IPS-20b (cell line): ENCODE measurements around the gene RERE.

Experiments
- H3K27ac ChIP-seq: one replicate; pipeline ENCODE4 v1.5.1; 2013; ENCODE audit warnings: low read length
- H3K27me3 ChIP-seq: 2 replicates; pipeline ENCODE4 v1.6.1; 2013; ENCODE audit warnings: mild to moderate bottlenecking, low read length, inconsistent platforms; ENCODE audit not compliant: insufficient read depth
- H3K36me3 ChIP-seq: 2 replicates; pipeline ENCODE4 v1.6.1; 2013; ENCODE audit warnings: low read depth, mild to moderate bottlenecking, inconsistent platforms, low read length, moderate library complexity; ENCODE audit not compliant: insufficient read depth
- H3K4me1 ChIP-seq: 2 replicates; pipeline ENCODE4 v1.6.1; 2013; ENCODE audit warnings: mild to moderate bottlenecking, control low read depth, inconsistent platforms, low read length, moderate library complexity; ENCODE audit not compliant: insufficient read depth
- H3K4me3 ChIP-seq: 2 replicates; pipeline ENCODE4 v1.5.1; 2013; ENCODE audit warnings: mild to moderate bottlenecking, low read length, inconsistent platforms
- H3K9ac ChIP-seq: 2 replicates; pipeline ENCODE4 v1.6.1; 2013; ENCODE audit warnings: low read depth, mild to moderate bottlenecking, inconsistent platforms, low read length, moderate library complexity
- H3K9me3 ChIP-seq: 2 replicates; pipeline ENCODE4 v1.6.1; 2013; ENCODE audit warnings: mild to moderate bottlenecking, low read depth, low read length, inconsistent platforms; ENCODE audit not compliant: insufficient read depth

RERE gene

DNA sequence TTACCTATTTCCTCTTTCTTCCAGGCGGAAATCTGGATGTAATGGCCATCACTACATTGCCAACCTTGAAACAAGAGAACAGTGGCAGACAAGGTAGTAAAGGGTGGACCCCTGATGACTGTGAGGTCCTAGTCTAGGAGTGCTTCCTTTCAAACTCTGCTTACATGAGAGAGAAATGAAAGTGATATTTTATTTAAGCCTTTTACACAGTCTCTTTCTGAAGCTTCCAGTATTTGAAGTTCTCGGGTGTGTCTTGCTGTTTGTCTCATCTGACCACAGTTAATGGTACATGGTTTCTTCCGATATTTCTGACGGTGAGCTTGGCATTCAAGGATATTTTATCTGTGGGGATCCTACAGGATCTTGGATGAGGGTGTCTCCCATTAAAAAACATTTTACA, 284.3 kb downstream of the RERE start:
- Histone ChIP-seq H3K4me3 (no peak overlapping the region), H3K9me3 (no peaks in the 10 kb centered on the region), H3K9ac (no peak overlapping the region), H3K27ac (no peak overlapping the region), H3K27me3 (no peaks in the 10 kb centered on the region), H3K4me1 (no peaks in the 10 kb centered on the region), H3K36me3 (peaks cover 17% of the 10 kb centered on the region)

DNA sequence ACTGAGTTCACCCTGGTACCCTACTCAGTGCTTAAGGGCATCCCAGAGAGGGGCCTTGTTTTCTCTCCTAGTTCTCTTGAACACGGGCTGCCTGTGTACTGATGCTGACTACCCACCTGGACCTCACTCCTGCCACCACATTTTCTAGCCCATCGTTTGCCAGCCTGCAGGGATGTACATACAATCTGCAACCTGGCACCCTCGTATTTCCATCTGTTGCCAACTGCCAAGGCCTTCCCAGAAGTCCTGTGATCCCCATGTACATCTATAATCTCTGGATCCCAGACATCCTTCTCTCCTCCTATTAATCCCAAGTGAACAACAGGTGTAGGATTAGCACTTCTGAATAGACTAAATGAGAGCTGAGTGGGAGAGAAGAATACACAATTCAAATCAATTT, 287.5 kb downstream of the RERE start:
- H3K27me3 ChIP-seq: no peaks in the 10 kb centered on the region
- no peak overlapping the region for H3K9ac ChIP-seq
- H3K4me1 ChIP-seq: peaks cover 22% of the 10 kb centered on the region; the same call in 1 of the 2 replicates
- no peak overlapping the region for H3K27ac ChIP-seq
- no peaks in the 10 kb centered on the region for H3K9me3 ChIP-seq
- H3K36me3 ChIP-seq: peaks cover 6% of the 10 kb centered on the region; the same call in 1 of the 2 replicates
- no peak overlapping the region for H3K4me3 ChIP-seq

DNA sequence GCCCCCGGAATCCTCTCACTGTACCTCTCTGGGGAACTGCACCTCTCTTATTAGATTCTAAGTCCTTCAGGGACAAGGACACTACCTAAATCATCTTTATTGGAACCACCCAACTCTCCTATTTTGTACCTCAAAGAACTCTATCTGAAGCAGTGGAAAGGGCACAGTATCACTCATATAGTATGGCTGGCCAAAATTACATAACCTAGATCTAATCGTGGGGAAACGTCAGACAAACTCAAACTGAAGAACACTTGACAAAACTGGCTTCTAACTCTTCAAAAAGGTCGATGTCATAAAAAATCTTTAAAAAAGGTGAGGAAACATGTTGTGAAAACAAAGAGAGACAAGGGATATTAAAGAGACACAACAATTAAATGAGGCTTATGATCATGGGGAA, 289.5 kb downstream of the RERE start:
- Histone ChIP-seq H3K9ac (no peak overlapping the region), H3K27me3 (no peaks in the 10 kb centered on the region), H3K9me3 (no peaks in the 10 kb centered on the region), H3K4me3 (no peak overlapping the region), H3K27ac (no peak overlapping the region), H3K4me1 (peaks cover 25% of the 10 kb centered on the region; the same call in 1 of the 2 replicates), H3K36me3 (peaks cover 12% of the 10 kb centered on the region; the same call in 1 of the 2 replicates)

DNA sequence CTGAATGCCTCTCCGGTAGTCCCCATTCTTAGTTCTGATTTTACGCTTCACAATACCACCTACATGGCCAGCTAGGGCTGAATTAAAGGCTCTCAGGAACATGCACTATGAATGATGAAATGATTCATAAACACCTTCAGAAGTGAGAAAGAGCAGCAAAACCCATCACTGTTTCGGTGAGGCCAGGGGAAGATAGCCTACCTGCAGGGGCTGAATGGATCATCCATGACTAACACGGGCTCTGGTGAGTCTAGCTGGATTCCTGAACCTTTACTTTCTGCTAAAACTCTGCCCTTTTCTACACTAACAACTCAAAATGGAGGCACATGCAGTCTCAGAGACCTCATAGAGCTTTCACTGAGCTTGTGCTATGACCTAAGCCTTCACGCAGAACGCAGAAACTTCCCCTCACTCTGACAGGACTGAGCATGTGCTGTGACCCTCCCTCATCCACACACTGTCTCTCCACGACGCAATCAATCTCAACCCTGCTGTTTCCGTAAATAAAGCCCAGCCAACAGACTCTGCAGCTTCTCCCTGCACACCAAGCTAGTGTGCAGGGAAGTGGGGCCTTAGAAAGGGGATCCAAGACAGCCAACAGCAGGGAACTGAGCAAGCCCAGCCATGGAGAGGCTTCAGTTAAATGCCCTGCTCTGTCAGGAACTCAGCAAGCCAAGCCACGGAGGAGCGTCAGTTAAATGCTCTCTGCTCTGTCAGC, 291.7 kb downstream of the RERE start:
- H3K4me3 ChIP-seq: peak overlapping the region; percentile 2; the same call in 1 of the 2 replicates
- peaks cover 14% of the 10 kb centered on the region; the same call in 1 of the 2 replicates for H3K36me3 ChIP-seq

DNA sequence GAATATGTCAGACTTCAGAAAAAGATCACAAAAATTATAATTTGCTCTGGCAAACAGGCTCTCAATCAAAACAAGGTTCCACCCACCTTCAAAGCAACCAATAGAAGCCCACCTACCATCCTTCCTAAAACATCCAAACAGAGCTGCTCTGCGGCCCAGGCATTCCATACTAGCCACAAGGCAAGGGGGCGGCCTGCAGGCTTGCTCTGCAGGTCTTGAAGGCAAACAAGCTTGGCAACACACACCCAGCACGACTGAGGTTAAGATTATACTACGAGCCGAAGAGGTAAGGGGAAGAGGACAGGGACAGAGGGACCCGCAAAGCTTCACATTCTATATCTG, 292.3 kb downstream of the RERE start:
- Histone ChIP-seq H3K4me1 (peaks cover 25% of the 10 kb centered on the region; the same call in 1 of the 2 replicates), H3K36me3 (peaks cover 14% of the 10 kb centered on the region; the same call in 1 of the 2 replicates), H3K4me3 (peak overlapping the region; percentile 2; the same call in 1 of the 2 replicates), H3K27me3 (no peaks in the 10 kb centered on the region), H3K9ac (peak overlapping the region; percentile 5; the same call in 1 of the 2 replicates), H3K9me3 (no peaks in the 10 kb centered on the region), H3K27ac (peak overlapping the region; percentile 50)

More for the DNA sequence above, 291.7 kb downstream of the RERE start:
- no peaks in the 10 kb centered on the region for H3K9me3 ChIP-seq
- H3K4me1 ChIP-seq: peaks cover 25% of the 10 kb centered on the region; the same call in 1 of the 2 replicates
- H3K9ac ChIP-seq: peak overlapping the region; percentile 5
- peak overlapping the region; percentile 50 for H3K27ac ChIP-seq
- H3K27me3 ChIP-seq: no peaks in the 10 kb centered on the region

DNA sequence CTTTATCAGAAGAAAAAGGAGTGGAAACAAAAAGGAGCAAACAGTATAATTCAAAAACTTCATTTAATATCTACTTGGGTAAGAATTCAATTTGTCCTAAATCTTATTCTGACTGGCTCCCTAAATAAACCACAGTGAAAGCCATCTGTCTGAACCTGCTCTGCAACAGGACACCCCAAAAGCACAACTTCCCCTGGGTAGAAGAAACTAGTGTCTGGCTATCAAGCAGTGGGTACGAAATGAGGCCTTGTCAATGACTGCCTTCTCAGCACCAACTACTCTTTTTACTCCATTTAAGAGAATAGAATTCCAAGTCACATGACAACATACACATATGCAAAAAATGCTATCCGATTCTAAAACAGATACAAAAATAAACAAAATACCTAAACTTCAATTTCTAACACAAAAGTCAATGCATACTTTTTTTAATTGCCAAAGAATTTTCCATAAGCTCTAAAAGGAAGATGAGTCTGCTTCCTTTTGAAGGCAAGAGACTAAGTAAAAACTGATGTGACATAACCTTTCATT, 292.7 kb downstream of the RERE start:
- Histone ChIP-seq H3K9me3 (no peaks in the 10 kb centered on the region), H3K4me3 (no peak overlapping the region), H3K27ac (no peak overlapping the region), H3K9ac (no peak overlapping the region), H3K27me3 (no peaks in the 10 kb centered on the region), H3K36me3 (peaks cover 9% of the 10 kb centered on the region; the same call in 1 of the 2 replicates), H3K4me1 (peaks cover 25% of the 10 kb centered on the region; the same call in 1 of the 2 replicates)

DNA sequence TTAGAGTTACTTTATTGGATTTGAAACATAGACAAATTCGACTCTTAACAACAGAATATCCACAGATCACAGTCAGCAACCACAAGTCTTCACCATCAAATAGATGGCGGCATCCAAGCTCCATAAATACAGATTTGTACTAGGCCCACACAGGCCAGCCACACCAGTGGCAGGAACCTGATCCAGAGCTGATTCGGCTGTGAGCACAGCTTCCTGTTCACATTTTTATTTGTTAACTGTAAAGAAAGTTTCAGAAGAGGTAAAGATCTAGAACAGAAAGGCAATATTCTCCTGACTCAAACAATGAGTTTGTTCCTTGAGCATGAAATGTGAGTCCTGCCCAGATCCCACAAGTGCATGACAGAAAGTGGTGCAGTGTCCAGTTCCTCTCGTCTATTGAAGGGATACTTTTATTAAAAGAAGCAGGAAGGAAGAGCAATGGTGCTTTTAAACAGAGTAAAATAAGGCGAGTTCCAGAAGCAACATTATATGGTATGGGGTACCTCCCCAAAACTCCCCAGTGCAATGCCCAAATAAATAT, 293.7 kb downstream of the RERE start:
- no peak overlapping the region for H3K9ac ChIP-seq
- H3K27me3 ChIP-seq: no peaks in the 10 kb centered on the region
- no peaks in the 10 kb centered on the region for H3K9me3 ChIP-seq
- no peak overlapping the region for H3K27ac ChIP-seq
- peaks cover 25% of the 10 kb centered on the region; the same call in 1 of the 2 replicates for H3K4me1 ChIP-seq
- H3K4me3 ChIP-seq: no peak overlapping the region
- peaks cover 8% of the 10 kb centered on the region; the same call in 1 of the 2 replicates for H3K36me3 ChIP-seq

DNA sequence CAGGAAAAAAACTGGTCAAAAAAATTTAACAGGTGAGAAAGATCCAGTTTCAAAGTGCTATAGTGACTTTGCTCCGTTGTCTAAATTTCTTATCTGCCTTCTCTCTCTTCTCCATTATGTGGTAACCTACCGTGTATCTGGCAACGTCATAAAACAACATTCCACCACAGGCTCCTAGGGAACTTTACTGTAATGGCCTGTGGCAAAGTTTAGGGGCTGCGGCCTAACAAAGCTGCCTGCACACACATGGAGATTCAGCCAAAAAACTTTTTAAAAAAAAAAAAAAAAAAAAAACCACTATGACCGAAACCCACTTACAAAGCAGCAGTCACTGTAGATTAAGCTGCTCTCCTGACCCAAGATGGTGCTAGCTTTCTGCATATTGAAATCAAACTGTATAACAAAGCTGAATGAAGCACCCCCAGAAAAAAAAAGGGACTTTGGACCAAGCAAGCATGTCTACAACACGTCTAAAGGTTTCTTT, 296.9 kb downstream of the RERE start:
- Histone ChIP-seq H3K27me3 (no peaks in the 10 kb centered on the region), H3K9ac (no peak overlapping the region), H3K4me3 (no peak overlapping the region), H3K9me3 (no peaks in the 10 kb centered on the region), H3K4me1 (peaks cover 22% of the 10 kb centered on the region), H3K36me3 (peaks cover 13% of the 10 kb centered on the region; the same call in 1 of the 2 replicates), H3K27ac (no peak overlapping the region)

DNA sequence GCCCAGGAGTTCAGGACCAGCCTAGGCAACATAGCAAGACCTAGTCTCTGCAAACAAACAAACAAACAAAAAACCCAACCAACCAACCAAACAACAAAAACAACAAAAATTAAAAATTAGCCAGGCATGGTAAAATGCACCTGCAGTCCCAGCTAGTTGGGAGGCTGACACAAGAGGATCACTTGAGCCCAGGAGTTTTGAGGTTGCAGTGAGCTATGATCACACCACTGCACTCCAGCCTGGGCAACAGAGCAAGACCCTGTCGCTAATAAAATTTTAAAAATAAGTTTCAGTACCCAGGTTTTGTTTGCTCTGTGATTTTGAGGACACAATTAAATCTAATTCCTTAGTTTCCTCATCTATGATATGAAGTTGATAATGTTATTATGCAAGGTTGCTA, 298.3 kb downstream of the RERE start:
- no peaks in the 10 kb centered on the region for H3K27me3 ChIP-seq
- peaks cover 13% of the 10 kb centered on the region; the same call in 1 of the 2 replicates for H3K36me3 ChIP-seq
- H3K9me3 ChIP-seq: no peaks in the 10 kb centered on the region
- H3K9ac ChIP-seq: no peak overlapping the region
- H3K4me1 ChIP-seq: peaks cover 15% of the 10 kb centered on the region
- H3K4me3 ChIP-seq: no peak overlapping the region
- no peak overlapping the region for H3K27ac ChIP-seq

DNA sequence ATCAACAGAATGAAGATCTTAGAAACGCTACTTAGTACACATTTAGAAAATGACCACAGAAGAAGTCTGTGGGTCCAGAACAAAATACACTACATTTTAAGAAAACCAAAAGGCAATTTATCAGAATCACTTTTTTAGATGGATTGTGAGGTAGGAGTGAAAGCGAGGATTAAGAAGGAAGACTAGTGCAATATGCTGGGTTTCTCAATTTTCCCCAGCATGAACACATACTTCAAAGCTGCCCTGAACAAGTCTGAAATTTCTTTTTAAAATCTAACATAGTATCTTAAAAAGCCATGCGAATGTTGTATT, 299.0 kb downstream of the RERE start:
- Histone ChIP-seq H3K36me3 (peaks cover 12% of the 10 kb centered on the region; the same call in 1 of the 2 replicates), H3K27me3 (no peaks in the 10 kb centered on the region), H3K27ac (no peak overlapping the region), H3K9me3 (no peaks in the 10 kb centered on the region), H3K4me3 (no peak overlapping the region), H3K4me1 (peaks cover 15% of the 10 kb centered on the region), H3K9ac (peak overlapping the region; percentile 40; the same call in 1 of the 2 replicates)

DNA sequence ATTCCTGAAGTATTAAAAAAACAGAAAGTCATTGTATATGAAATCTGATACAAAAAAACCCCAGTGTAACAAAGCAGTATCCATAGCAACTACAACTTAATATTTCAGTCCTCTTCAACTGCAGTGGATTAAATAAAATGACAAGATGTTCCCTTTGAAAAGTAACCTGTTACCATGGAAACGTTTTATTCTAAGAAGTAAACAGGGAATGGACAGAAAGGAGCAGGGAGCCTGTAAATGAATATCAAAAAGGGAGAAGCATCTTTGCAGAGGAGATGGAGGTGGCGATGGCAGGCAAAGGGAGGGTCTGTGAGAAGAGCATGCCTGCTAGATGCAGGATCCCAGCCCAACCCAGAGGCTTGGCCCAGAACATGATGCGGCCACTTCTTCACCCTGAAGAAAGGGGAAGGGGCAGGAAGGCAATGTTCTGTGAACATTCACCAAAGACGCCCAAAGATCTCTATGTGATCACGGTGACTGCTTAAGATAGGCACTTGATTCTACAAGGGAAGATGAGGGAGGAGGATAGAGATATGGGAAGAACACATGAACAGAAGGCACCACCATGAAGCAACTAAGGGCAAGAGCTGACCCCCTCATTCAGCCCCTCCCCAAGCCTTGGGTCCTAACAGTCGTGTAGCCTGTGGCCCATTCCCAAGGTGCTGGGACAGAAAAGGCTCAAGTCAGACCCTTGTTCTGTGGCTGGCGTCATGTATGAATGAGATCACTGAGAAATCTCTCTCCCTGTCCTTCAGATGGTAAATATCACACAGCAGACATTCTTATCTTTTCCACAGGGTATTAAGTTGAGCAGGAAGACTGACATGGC, 299.6 kb downstream of the RERE start:
- Histone ChIP-seq H3K4me3 (no peak overlapping the region), H3K9me3 (no peaks in the 10 kb centered on the region), H3K36me3 (peaks cover 7% of the 10 kb centered on the region; the same call in 1 of the 2 replicates), H3K4me1 (peaks cover 15% of the 10 kb centered on the region), H3K9ac (peak overlapping the region; percentile 40; the same call in 1 of the 2 replicates), H3K27ac (peak overlapping the region; percentile 37), H3K27me3 (no peaks in the 10 kb centered on the region)
